T-helper 1 cell (primary cell): ENCODE results near the gene ZNF618.
"Not testable (repeated sequence)": the region's sequence is repeated elsewhere in the genome, so short reads cannot be mapped to it uniquely, and the experiment has no call there.

Experiments used
- DNase-seq, 5 donors: peaks; one replicate each; pipeline ENCODE4 v3.0.0-alpha.2; 2012 to 2020

ZNF618 gene

DNA sequence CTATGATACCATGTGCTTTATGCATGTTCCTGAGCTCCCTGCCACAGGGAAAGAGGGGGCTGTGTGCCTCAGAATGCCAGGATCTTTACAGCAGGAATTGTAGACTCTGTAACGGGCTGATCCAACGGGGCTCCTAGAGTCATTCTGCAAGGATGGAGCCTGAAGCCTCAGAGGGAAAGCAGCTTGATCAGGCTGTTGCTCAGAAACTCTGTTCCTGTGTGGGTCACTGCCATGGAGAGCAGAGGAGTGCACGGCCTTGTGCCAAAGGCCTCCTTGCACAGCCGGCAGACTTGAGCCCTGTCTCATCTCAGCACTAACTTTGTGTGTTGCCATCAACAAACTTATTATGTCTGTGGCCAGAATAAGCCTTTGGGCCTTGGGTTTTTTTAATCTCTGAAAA is 150.2 kb downstream of the ZNF618 start:
- DNase-seq, result no peak

- no peak for DNase-seq
Observed at GRCh38 chr9:114027159-114027862, 151.2 kb downstream of the ZNF618 start.

DNA sequence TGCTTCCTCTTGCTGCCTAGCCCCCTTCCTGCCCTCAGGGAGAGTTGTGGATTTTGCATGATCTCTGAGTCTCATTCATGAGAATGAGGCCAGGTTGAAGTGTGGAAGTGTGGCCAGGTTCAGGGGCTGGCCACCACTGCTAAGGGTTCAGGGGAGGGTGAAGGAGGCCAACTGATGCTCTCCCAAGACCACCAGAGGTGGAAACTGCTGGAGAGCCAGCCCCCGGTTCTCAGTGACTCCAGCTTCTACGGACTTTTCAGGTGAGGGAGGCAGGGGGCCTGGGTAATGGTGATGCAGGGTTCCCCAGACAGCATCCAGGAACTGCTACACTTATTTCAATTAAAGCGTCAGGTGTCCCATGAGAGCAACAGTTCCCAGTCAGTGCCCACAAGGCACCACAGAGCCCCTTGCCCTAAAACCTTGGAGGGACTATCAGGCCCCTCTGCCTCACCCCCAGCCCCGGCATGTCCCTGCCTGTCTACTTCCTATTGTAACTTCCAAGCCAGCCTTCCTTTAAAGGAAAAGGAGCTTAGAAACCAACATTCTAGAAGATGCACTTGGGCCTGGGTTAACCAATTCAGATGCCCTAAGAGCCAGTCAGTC is 151.9 kb downstream of the ZNF618 start:
- DNase-seq, result no peak

GRCh38 chr9:114028646-114029045 is 152.5 kb downstream of the ZNF618 start:
- DNase-seq, result no peak

GRCh38 chr9:114029311-114030170 is 153.4 kb downstream of the ZNF618 start:
- DNase-seq, result no peak

DNA sequence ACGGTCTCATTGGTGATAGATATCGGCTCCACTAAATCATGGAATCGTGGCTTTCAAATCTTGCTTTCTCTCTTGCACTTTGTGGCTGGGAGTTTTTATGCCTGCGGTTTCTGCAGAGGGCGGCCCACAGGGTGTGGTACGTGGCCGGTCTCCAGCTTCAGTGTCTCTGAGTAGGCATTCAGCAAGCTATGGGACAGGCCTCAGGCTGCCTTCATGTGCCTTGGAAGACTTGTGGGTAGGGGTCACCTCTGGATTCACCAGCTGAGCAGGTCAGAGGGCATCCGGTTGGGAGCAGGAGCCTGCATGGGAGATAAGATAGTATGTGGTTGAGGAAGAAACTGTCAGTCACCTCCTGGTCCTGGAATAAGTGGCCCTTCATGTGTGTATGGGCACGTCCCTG is 154.3 kb downstream of the ZNF618 start:
- DNase-seq, result no peak

DNA sequence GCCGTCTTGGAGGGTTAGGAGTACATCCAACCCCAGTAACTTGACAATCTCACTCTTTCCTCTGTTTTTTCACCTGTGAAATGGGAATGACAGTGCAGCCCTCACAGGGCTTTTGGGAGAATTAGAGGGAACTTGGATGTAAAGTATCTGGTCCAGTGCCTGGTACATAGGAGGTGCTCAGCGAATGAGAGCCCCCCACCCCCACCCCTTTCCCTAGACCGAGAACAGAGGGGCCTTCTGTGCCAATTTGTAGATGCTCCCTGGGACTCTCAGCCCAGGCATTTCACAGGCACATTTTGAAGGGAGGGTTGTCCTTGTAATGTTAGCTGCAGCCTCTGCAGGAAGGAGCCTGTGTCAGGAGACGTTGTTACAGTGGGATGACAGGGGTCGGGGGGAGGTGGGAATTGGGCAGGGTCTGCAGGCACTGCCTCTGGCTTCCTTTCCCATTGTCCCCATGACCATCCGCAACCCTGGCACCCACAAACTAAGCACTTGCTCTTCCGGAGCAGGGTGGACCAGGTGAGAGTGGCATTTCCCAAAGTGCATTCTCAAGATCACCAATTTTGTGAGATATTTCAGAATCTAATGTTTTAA is 155.0 kb downstream of the ZNF618 start:
- no peak for DNase-seq

DNA sequence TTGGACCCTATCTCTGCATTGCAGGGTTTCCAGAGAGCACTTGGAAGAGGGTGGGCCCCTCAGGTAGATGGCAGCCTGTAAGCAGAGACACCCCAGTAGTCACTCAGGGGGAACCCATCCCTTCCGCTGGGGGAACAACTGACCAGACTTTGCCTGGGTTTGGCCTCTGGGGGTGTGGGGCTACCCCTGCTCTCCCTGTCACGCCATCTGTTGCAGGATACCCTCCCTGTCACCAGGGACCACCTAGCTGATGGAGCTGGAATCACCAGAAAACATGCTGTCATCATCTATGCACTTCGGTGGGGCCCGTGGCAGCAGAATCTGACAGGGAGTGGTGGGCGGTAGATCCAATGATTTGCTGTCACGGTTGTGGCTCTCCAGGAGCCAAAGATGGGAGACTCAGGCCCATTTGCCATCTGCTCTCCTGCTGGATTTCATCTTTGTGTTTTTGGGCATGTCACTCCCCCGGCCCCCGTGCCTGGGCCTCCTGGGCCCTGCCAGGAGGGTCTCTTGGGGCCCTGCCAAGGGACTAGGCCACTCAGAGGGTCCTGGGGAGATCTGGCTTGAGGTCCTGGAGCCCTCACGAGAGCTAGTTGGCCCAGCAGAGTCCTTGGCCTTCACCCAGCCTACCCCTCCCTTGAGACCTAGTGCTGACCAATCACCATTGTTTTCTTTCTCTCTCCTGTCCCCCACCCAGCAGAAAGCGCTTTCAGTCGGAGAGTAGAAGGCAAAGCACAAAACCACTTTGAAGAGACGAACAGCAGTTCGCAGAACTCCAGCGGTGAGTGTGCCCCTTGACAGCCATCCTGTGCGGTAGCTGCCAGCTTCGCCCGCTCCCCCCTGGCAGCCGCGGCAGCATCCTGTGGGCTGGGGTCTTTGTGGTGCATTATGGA is 156.1 kb downstream of the ZNF618 start:
- DNase-seq, result no peak

GRCh38 chr9:114033397-114034103 is 157.4 kb downstream of the ZNF618 start:
- no peak for DNase-seq

- DNase-seq, result no peak
Observed at GRCh38 chr9:114034196-114034595, 158.1 kb downstream of the ZNF618 start.

- DNase-seq, result no peak
Observed at GRCh38 chr9:114034661-114035062, 158.6 kb downstream of the ZNF618 start.

DNA sequence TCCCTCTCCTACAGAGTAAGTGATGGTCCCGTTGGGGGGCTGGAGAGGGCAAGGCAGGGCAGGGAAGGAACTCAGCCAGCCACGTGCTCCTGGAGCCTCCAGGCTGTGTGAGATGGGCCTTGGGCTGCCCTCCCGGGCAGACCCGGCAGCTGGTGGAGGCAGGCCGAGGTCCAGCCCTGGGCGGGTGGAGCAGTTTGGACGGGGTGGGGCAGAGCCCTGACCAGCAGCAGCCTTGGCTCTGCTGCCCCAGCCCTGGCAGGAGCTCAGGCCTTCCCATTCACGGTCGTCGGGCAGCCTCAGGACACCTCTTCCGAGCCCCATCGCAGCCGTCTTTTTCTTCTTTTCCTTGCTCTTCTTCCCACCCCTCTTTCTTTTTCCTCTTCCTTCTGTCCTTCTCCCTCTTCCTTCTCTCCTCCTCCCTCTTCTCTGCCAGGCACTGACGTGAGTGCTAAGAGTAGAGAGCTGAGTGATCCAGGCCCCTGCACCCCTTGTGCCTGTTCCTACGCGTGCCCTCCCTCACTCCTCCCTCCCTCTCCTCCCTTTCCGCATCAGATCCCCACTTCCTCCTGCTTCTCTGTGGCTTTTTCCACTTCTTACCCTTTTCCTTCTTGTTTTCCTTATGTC is 159.2 kb downstream of the ZNF618 start:
- DNase-seq, result no peak

GRCh38 chr9:114035845-114036801 is 160.0 kb downstream of the ZNF618 start:
- DNase-seq, result no peak

DNA sequence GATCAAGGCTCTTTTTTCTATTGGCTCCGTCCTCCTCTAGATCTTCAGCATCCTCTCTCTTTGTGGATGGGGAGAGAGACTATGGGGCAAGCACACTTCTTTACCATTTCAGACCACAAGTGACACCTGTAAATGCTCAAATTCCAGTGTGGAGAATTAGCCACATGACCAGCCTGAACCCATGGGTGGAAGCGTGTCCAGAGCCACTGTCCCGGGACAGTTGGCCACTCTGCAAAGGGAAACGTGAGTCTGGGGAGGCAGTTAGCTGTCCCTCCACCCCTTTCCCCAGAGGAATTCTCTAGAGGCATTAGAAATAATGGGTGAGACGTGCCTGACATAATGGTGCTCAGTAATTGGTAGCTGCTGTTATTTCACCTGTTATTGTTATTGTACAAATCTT is 161.1 kb downstream of the ZNF618 start:
- no peak for DNase-seq

DNA sequence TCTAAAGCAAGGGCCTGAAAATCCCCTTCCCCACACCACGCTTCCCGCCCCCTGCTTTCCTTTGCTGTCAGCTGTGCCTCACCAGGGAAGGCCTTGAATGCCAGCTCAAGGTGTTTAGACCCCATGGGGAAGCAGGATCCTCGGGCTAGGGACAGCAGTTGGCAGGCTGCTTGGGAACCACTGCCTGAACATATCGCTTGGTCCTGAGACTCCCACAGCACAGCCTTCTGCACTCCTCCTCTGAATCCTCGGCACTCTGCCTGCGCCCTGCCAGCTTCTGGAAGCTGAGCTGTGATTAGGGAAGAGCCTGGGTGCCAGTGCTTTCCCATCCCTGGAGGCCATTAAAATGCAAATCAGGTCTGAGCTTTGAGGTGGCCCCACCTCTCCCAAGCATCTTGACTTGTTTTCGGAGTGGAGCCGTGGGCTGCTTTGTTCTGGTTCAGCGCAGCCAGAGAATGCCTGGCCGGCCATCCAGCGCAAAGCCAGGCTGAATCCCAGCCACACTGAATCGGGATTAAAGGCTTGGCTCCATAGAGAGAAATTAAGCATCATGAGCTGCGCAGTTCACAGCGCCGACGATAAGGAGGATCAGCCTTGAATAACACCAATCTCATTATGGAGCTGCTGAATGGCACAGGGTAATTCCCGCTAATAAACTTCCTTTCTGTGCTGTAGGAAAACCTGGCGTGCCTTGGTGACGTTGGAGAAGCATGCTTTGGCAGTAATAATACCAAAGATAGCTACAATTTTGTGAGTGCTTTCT is 162.0 kb downstream of the ZNF618 start:
- no peak for DNase-seq

- DNase-seq, result no peak
Observed at GRCh38 chr9:114038724-114039313, 162.7 kb downstream of the ZNF618 start.

DNA sequence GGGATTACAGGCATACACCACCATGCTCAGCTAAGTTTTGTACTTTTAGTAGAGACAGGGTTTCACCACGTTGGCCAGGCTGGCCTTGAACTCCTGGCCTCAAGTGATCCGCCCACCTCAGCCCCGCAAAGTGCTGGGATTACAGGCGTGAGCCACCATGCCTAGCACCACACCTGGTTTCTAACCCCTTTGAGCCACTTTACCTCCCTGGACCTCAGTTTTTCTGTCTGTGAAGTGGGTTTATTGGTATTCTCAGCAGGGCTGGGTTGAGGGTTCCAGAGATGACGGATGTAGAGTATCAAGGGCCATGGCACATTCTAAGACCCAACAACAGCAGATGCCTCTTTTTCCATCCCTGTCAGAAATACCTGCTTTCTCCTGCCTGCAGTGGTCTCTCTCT is 163.4 kb downstream of the ZNF618 start:
- DNase-seq, result no peak

GRCh38 chr9:114043660-114044059 is 167.6 kb downstream of the ZNF618 start:
- DNase-seq, result not testable (repeated sequence)
